Right cardiac atrium (tissue), 5 donors: ENCODE data around the gene SSH2. TPM values are rescaled to one million over a fixed set of nuclear protein-coding genes. Genes with fewer than 3 reads are reported as not detected.
A peak's percentile ranks its signal among the peaks of the same experiment; 100 is the strongest.

Experiments
- ATAC-seq, 2 donors: fragments of 200-7000 bp; cut with Tn5 transposase; one replicate each; pipeline versions ENCODE4 v1.8.0 to v1.9.1; 2020; ENCODE audit warnings: moderate library complexity in 2 of 2, mild to moderate bottlenecking in 1 of 2
- DNase-seq, 3 donors: peaks; one replicate each; pipeline ENCODE4 v3.0.0-alpha.2; 2020
- H3K27ac ChIP-seq: one replicate; pipeline ENCODE4 v1.5.1; 2013; ENCODE audit warnings: mild to moderate bottlenecking, low read length, control low read depth, moderate library complexity
- H3K27me3 ChIP-seq: one replicate; pipeline ENCODE4 v1.6.1; 2013; ENCODE audit not compliant: control insufficient read depth, insufficient read depth
- H3K4me1 ChIP-seq: one replicate; pipeline ENCODE4 v1.6.1; 2013; ENCODE audit warnings: low read length; ENCODE audit not compliant: control insufficient read depth, insufficient read depth
- H3K4me3 ChIP-seq: one replicate; pipeline ENCODE4 v1.5.1; 2013; ENCODE audit warnings: low read length, control low read depth
- H3K9me3 ChIP-seq: one replicate; pipeline ENCODE4 v1.6.1; 2013; ENCODE audit warnings: low read length; ENCODE audit not compliant: control insufficient read depth
- WGBS: extraction: QIAGEN DNeasy Blood & Tissue Kit; methylation state at CpG from one replicate; pipeline ENCODE4 v1.1.7; 2013; 5-methylcytosine and 5-hydroxymethylcytosine counted together
- intact Hi-C, 4 donors: fragments of 100-400 bp; cut with DNase I; formaldehyde crosslinking; loops; one replicate each; pipeline versions ENCODE4 v1.11.0 to v1.14.0; 2022 to 2023
- polyA plus RNA-seq: library from polyadenylated mRNA; stranded (reverse); fragments of 200-250 nt; gene quantifications from one replicate; pipeline ENCODE4 v1.2.3, GENCODE V29; 2013
- total RNA-seq, 4 donors: library from RNA; stranded (reverse); fragmentation: NEBNext Ultra II Directional; extraction: Animal tissue kit (Norgen Biotek cat#: 25700); gene quantifications; one replicate each; pipeline ENCODE4 v1.2.1, GENCODE V29; 2021
- donor health status: healthy with polysubstance abuse.
- donor health status: DM: no; HTN: yes; CAD: no.
- donor health status: DM: no; HTN: no; CAD: no.
- donor health status: DM: no; HTN: yes; CAD: no; lungs with severe emphysema.
- donor health status: DM: yes; HTN: yes; CAD: no.

The SSH2 gene
- total and polyA plus RNA-seq, 5 donors = 18.8 to 43.5 (median 37.5) TPM

- Histone ChIP-seq H3K27me3 (no peaks in the 10 kb centered on the region), H3K9me3 (no peaks in the 10 kb centered on the region), H3K4me1 (peaks cover 6% of the 10 kb centered on the region), H3K27ac (no peak overlapping the region), H3K4me3 (no peak overlapping the region)
- 92% methylated on average over 4 of the region's 4 CpGs for WGBS
- ATAC-seq = no peak
- no peak for DNase-seq
- intact Hi-C loops = no loop called here
Measured at GRCh38 chr17:29716566-29716965, 213.5 kb downstream of the SSH2 start.

- no peak overlapping the region for H3K27ac ChIP-seq
- peak in 1 of 2 donors; percentile 41 for ATAC-seq
Measured at GRCh38 chr17:29715680-29716079, 214.3 kb downstream of the SSH2 start.

DNA sequence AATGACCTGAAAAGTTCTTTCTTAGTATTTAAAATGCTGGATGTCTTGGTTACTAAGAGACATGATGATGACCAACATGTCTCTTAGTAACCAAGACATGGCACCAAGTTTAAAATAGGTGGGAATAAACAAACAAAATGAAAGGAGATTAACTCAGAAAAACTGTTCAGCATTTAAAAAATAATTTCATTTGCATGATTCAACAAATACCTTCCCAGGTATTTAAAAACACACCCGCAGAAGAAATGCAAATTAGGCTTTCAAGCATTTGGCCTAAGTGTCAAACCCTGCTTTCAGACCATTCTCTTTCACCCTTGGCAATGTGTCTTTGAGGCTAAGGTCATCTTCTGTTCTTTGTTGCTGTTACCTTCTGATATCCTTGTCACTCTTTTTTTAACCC is 215.9 kb downstream of the SSH2 start:
- H3K9me3 ChIP-seq = no peaks in the 10 kb centered on the region
- WGBS = 83% methylated on average over 1 of the region's 1 CpG
- H3K27ac ChIP-seq = no peak overlapping the region
- no peaks in the 10 kb centered on the region for H3K27me3 ChIP-seq
- DNase-seq (no peak), ATAC-seq (no peak)
- intact Hi-C loops = no loop called here
- H3K4me3 ChIP-seq = no peak overlapping the region
- peaks cover 8% of the 10 kb centered on the region for H3K4me1 ChIP-seq

More at GRCh38 chr17:29715680-29716079, 214.3 kb downstream of the SSH2 start:
- intact Hi-C loops = no loop called here
- H3K27me3 ChIP-seq = no peaks in the 10 kb centered on the region
- H3K9me3 ChIP-seq = no peaks in the 10 kb centered on the region
- H3K4me3 ChIP-seq = no peak overlapping the region
- no peak for DNase-seq
- peaks cover 8% of the 10 kb centered on the region for H3K4me1 ChIP-seq
- 78% methylated on average over 2 of the region's 2 CpGs for WGBS

- Histone ChIP-seq H3K9me3 (no peaks in the 10 kb centered on the region), H3K27ac (no peak overlapping the region), H3K4me1 (peaks cover 5% of the 10 kb centered on the region), H3K27me3 (no peaks in the 10 kb centered on the region), H3K4me3 (no peak overlapping the region)
- ATAC-seq (no peak), DNase-seq (no peak)
- intact Hi-C loops = no loop called here
Measured at GRCh38 chr17:29713626-29714025, 216.4 kb downstream of the SSH2 start.

- no peak for DNase-seq
- Histone ChIP-seq H3K9me3 (no peaks in the 10 kb centered on the region), H3K4me1 (peaks cover 5% of the 10 kb centered on the region), H3K27me3 (no peaks in the 10 kb centered on the region), H3K27ac (peak overlapping the region; percentile 45), H3K4me3 (no peak overlapping the region)
- intact Hi-C loops = no loop called here
- 77% methylated on average over 11 of the region's 11 CpGs for WGBS
- ATAC-seq = no peak
Measured at GRCh38 chr17:29711588-29712385, 218.2 kb downstream of the SSH2 start.

DNA sequence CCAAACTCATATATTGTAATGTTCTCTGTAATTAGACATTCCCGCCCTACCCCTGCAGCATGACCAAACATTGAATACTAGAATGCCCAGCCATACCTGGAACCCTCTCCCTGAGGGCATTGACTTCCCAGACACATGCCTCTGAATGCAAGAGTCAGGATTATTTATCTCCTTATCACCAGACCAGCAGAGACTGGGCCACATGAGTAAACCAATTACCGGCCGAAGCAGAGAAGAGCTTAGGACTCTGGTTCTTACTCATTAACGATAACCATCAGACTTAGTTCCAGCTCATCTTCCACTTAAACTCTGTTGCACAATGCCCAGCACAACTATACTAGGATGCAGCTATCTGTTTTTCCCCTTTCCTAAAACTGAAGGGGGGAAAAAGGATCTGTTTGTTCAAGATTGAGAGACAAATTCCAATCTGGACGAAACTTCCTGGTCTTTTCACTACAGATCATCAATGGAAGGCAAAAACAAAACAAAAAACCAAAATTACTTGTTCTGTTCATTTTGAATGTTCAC is 219.1 kb downstream of the SSH2 start:
- 72% methylated on average over 5 of the region's 5 CpGs for WGBS
- Histone ChIP-seq H3K9me3 (no peaks in the 10 kb centered on the region), H3K4me3 (no peak overlapping the region), H3K27me3 (no peaks in the 10 kb centered on the region), H3K27ac (peak overlapping the region; percentile 60), H3K4me1 (peaks cover 5% of the 10 kb centered on the region)
- ATAC-seq (peak in 1 of 2 donors; percentile 11), DNase-seq (no peak)
- intact Hi-C loops = no loop called here

- ATAC-seq = no peak
- intact Hi-C loops = no loop called here
- H3K27me3 ChIP-seq = no peaks in the 10 kb centered on the region
- H3K27ac ChIP-seq = no peak overlapping the region
- no peak overlapping the region for H3K4me3 ChIP-seq
- H3K9me3 ChIP-seq = no peaks in the 10 kb centered on the region
- WGBS = 53% methylated on average over 1 of the region's 1 CpG
- H3K4me1 ChIP-seq = peaks cover 5% of the 10 kb centered on the region
- no peak for DNase-seq
Measured at GRCh38 chr17:29710520-29710884, 219.5 kb downstream of the SSH2 start.

- no peak for DNase-seq
- ATAC-seq = no peak
- WGBS = 27% methylated on average over 3 of the region's 3 CpGs
Measured at GRCh38 chr17:29709866-29710519, 220.0 kb downstream of the SSH2 start.

DNA sequence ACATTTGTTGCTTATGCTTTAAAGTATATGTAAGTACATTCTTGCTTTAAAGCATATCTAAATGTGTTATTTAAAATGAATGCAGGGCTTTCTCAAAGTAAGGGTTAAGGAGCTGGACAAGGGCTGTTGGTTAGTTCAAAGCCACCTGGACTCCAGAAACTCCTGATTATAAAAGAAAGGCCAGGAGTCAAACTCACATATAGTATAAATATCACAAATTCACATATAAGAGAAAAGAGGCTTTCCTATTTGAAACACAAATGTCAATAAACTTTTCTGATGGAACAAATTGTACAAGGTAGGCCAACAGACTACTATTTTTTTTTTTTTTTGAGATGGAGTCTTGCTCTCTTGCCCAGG is 222.8 kb downstream of the SSH2 start:
- Histone ChIP-seq H3K27me3 (no peaks in the 10 kb centered on the region), H3K27ac (no peak overlapping the region), H3K4me3 (no peak overlapping the region), H3K4me1 (peaks cover 4% of the 10 kb centered on the region), H3K9me3 (no peaks in the 10 kb centered on the region)
- no peak for ATAC-seq
- DNase-seq = no peak
- intact Hi-C loops = no loop called here

More at GRCh38 chr17:29709866-29710519, 220.0 kb downstream of the SSH2 start:
- H3K4me3 ChIP-seq = no peak overlapping the region
- H3K27ac ChIP-seq = peak overlapping the region; percentile 43
- H3K27me3 ChIP-seq = no peaks in the 10 kb centered on the region
- no peaks in the 10 kb centered on the region for H3K9me3 ChIP-seq
- H3K4me1 ChIP-seq = peaks cover 5% of the 10 kb centered on the region
- intact Hi-C loops = no loop called here

DNA sequence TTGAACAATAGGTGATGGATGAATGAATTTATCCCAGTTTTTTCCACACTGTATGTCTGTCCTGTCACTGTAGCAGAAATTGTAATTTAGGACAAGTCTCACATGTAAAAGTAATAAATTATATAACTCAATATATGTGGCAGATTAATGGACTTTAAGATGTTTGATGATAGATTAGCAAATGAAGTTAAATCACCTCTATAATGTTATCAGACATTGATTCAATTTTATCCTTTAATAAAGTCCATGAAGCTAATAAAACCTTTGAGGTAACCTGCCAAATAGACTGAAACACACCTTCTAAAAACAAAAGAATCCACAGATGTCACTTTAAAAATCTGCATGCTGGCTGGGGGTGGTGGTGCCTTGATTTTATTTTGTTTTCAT is 224.0 kb downstream of the SSH2 start:
- Histone ChIP-seq H3K27ac (peak overlapping the region; percentile 70), H3K9me3 (no peaks in the 10 kb centered on the region), H3K4me3 (no peak overlapping the region), H3K27me3 (no peaks in the 10 kb centered on the region), H3K4me1 (peaks cover 4% of the 10 kb centered on the region)
- intact Hi-C loops = no loop called here
- ATAC-seq (no peak), DNase-seq (no peak)

DNA sequence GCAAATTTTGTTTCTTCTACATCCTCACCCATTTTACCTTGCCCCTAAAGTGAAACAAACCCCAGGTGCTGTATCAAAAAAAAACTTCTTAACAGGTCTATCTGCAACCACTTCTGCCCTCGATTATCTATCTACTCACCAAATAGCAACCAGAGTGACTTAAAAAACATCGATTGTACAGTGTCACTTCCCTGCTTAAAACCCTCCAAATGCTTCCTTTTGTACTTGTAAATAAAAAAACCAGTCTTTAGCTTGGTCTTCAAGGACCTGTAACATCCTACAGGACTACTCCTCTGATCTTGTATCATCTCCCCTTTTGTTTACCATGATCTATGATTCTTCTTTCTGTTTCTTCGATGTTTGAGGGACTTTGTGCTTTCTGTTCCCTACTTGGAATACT is 224.6 kb downstream of the SSH2 start:
- WGBS = 61% methylated on average over 3 of the region's 3 CpGs

More for the DNA sequence above, 224.6 kb downstream of the SSH2 start:
- Histone ChIP-seq H3K27ac (no peak overlapping the region), H3K27me3 (no peaks in the 10 kb centered on the region), H3K9me3 (no peaks in the 10 kb centered on the region), H3K4me1 (peaks cover 1% of the 10 kb centered on the region), H3K4me3 (no peak overlapping the region)
- intact Hi-C loops = no loop called here
- ATAC-seq (no peak), DNase-seq (no peak)
